Muscle of back (tissue), 11 donors: Measurements from ENCODE around the gene GRM4. TPM values are rescaled to one million over a fixed set of nuclear protein-coding genes. Genes with fewer than 3 reads are reported as not detected.
"Not testable (repeated sequence)": the region's sequence is repeated elsewhere in the genome, so short reads cannot be mapped to it uniquely, and the experiment has no call there.

Experiments used
- DNase-seq, 3 donors: peaks; one replicate each; pipeline versions ENCODE4 v3.0.0 to v3.0.0-alpha.2; 2013
- polyA plus RNA-seq, 10 donors: library from polyadenylated mRNA; unstranded; fragments of 120-200 nt; gene quantifications; one replicate each; pipeline ENCODE4 v1.2.1, GENCODE V29; 2013; ENCODE audit not compliant: insufficient read length in 10 of 10

GRM4 gene
- polyA plus RNA-seq, 10 donors: 0.48 to 2.6 (median 1.3) TPM

- no peak for DNase-seq
Measured at GRCh38 chr6:34045771-34046170, 100.1 kb downstream of the GRM4 start.

- DNase-seq: no peak
Measured at GRCh38 chr6:34044945-34045595, 100.8 kb downstream of the GRM4 start.

- DNase-seq: no peak
Measured at GRCh38 chr6:34043359-34043758, 102.5 kb downstream of the GRM4 start.

- DNase-seq: not testable (repeated sequence)
Measured at GRCh38 chr6:34041998-34042397, 103.9 kb downstream of the GRM4 start.

- no peak for DNase-seq
Measured at GRCh38 chr6:34041385-34041784, 104.5 kb downstream of the GRM4 start.

GRCh38 chr6:34039943-34040342 is 105.9 kb downstream of the GRM4 start:
- DNase-seq: no peak

GRCh38 chr6:34037151-34037550 is 108.7 kb downstream of the GRM4 start:
- DNase-seq: no peak

GRCh38 chr6:34036357-34037069 is 109.4 kb downstream of the GRM4 start:
- DNase-seq: no peak

- DNase-seq: no peak
Measured at GRCh38 chr6:34035704-34036356, 110.1 kb downstream of the GRM4 start.

- DNase-seq: no peak
Measured at GRCh38 chr6:34035161-34035560, 110.7 kb downstream of the GRM4 start.

GRCh38 chr6:34032856-34033255 is 113.0 kb downstream of the GRM4 start:
- DNase-seq: no peak

- no peak for DNase-seq
Measured at GRCh38 chr6:34031625-34032383, 114.1 kb downstream of the GRM4 start.

- DNase-seq: no peak
Measured at GRCh38 chr6:34030831-34031624, 114.9 kb downstream of the GRM4 start.

- DNase-seq: no peak
Measured at GRCh38 chr6:34029489-34030280, 116.2 kb downstream of the GRM4 start.

GRCh38 chr6:34028691-34029360 is 117.1 kb downstream of the GRM4 start:
- DNase-seq: no peak

GRCh38 chr6:34027939-34028441 is 117.9 kb downstream of the GRM4 start:
- no peak for DNase-seq

- peak in 2 of 3 donors; percentile 1 to 29 for DNase-seq
Measured at GRCh38 chr6:34027445-34027936, 118.4 kb downstream of the GRM4 start.

- DNase-seq: no peak
Measured at GRCh38 chr6:34025861-34026260, 120.0 kb downstream of the GRM4 start.

- DNase-seq: no peak
Measured at GRCh38 chr6:34025112-34025807, 120.6 kb downstream of the GRM4 start.
